ENCODE data around the gene LIFR.
"Not testable (repeated sequence)": the region's sequence is repeated elsewhere in the genome, so short reads cannot be mapped to it uniquely, and the experiment has no call there.

LIFR gene

DNA sequence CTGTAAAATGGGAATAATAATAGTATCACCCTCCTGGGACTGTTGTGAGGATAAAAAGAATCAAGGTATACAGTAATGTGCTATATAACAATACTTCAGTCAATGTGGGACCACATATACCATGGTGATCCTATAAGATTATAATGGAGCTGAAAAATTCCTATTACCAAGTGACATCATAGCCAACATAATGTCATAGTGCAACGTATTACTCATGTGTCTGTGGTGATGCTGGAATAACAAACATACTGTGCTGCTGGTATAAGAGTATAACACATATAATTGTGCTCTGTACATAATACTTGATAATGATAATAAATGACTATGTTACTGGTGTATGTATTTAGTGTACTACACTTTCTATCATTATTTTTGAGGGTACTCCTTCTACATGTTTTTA, 38.1 kb downstream of the LIFR start:
- no peak for DNase-seq (ENCODE audit: low read depth in 2 of 3, low spot score in 1 of 3)

GRCh38 chr5:38516649-38517048, 39.8 kb downstream of the LIFR start:
- not testable (repeated sequence) for DNase-seq (ENCODE audit: low read depth in 2 of 3, low spot score in 1 of 3)

- no peak for DNase-seq (ENCODE audit: low read depth in 2 of 3, low spot score in 1 of 3)
Measured at GRCh38 chr5:38515646-38516045, 40.8 kb downstream of the LIFR start.

GRCh38 chr5:38515092-38515491, 41.4 kb downstream of the LIFR start:
- DNase-seq (ENCODE audit: low read depth in 2 of 3, low spot score in 1 of 3) = no peak

DNA sequence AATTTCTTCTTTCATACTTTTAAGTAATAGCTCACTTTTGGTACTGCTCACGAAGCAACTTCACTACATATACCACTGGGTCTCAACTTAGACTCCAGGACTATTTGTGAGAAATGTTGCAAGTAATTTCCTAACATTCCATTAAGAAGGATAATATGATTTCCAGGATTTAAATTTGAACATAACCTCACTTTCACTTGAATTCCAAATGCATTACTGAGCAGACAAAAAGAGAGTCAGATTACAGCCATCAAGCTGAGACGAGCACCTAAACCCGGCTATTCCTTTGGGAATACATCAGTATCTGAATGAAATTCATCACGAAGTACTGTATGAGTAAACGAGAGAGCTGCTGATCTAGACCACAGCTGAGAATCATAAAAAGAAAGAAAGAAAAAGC, 47.3 kb downstream of the LIFR start:
- DNase-seq (ENCODE audit: low read depth in 2 of 3, low spot score in 1 of 3) = no peak

GRCh38 chr5:38506302-38506701, 50.1 kb downstream of the LIFR start:
- DNase-seq (ENCODE audit: low read depth in 2 of 3, low spot score in 1 of 3) = no peak

- no peak for DNase-seq (ENCODE audit: low read depth in 2 of 3, low spot score in 1 of 3)
Measured at GRCh38 chr5:38500573-38501260, 55.7 kb downstream of the LIFR start.

DNA sequence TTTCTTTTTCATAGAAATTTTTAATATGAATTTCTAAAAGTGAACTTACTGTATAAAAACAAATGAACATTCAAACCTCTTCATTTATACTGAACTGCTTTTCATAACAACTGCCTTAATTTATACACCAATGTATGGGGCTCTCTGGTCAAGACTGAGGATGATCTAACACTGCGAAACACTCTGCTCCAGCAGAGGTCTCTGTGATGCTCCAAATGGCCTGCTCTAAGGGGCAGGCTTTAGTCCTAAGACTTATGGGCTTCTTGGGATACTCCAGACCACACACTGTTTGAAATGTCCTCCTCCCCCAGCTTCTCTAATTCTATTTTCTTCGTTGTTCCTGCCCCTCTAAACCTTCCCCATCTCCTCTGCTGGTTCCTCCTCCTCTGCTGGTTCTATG, 58.5 kb downstream of the LIFR start:
- no peak for DNase-seq (ENCODE audit: low read depth in 2 of 3, low spot score in 1 of 3)

GRCh38 chr5:38494763-38495162, 61.7 kb downstream of the LIFR start:
- DNase-seq (ENCODE audit: low read depth in 2 of 3, low spot score in 1 of 3) = no peak

- DNase-seq (ENCODE audit: low read depth in 2 of 3, low spot score in 1 of 3) = no peak
Measured at GRCh38 chr5:38494175-38494574, 62.3 kb downstream of the LIFR start.

- DNase-seq (ENCODE audit: low read depth in 2 of 3, low spot score in 1 of 3) = no peak
Measured at GRCh38 chr5:38483805-38484398, 72.5 kb downstream of the LIFR start.

- no peak for DNase-seq (ENCODE audit: low read depth in 2 of 3, low spot score in 1 of 3)
Measured at GRCh38 chr5:38479315-38479904, 77.0 kb downstream of the LIFR start.

DNA sequence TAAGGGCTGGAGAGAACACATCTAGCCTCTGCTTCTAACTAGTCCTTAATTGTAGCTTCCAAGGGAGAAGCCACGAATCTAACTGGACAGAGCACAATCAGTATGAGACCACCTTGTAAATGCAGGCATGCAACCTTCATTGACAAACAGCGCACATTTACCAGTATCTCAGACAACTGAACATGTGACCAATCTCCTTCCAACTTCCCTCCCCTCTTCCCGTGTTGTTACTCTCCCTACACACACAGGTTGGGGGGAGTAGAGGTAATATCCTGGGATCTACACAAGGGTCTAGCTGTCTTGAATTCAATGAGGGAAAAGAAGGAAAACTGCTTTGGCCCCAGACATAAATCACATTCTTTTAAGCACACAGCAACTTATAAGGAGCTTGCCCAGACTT, 77.6 kb downstream of the LIFR start:
- no peak for DNase-seq (ENCODE audit: low read depth in 2 of 3, low spot score in 1 of 3)

DNA sequence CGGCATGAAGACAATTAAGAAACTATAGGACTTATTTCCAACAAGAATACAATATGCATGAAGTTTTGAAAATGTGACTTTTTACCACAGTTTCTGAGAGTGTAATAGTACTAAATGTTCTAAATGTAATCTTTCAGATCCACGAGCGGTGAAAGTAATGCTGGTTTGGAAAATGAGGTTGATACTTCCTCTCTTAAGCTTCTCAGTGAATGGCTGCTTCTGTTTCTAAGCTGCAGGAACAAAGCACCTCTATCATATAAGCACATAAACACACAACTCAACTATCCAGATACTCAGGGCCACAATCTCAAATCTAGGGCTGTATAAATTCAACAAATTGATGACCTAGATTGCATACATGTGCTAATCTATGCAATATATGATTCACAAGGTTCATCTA, 78.3 kb downstream of the LIFR start:
- DNase-seq (ENCODE audit: low read depth in 2 of 3, low spot score in 1 of 3) = no peak

- DNase-seq (ENCODE audit: low read depth in 2 of 3, low spot score in 1 of 3) = no peak
Measured at GRCh38 chr5:38473008-38473407, 83.4 kb downstream of the LIFR start.

- DNase-seq (ENCODE audit: low read depth in 2 of 3, low spot score in 1 of 3) = no peak
Measured at GRCh38 chr5:38472541-38472940, 83.9 kb downstream of the LIFR start.

GRCh38 chr5:38471709-38472108, 84.7 kb downstream of the LIFR start:
- DNase-seq (ENCODE audit: low read depth in 2 of 3, low spot score in 1 of 3) = no peak

GRCh38 chr5:38469707-38470267, 86.7 kb downstream of the LIFR start:
- no peak for DNase-seq (ENCODE audit: low read depth in 2 of 3, low spot score in 1 of 3)

DNA sequence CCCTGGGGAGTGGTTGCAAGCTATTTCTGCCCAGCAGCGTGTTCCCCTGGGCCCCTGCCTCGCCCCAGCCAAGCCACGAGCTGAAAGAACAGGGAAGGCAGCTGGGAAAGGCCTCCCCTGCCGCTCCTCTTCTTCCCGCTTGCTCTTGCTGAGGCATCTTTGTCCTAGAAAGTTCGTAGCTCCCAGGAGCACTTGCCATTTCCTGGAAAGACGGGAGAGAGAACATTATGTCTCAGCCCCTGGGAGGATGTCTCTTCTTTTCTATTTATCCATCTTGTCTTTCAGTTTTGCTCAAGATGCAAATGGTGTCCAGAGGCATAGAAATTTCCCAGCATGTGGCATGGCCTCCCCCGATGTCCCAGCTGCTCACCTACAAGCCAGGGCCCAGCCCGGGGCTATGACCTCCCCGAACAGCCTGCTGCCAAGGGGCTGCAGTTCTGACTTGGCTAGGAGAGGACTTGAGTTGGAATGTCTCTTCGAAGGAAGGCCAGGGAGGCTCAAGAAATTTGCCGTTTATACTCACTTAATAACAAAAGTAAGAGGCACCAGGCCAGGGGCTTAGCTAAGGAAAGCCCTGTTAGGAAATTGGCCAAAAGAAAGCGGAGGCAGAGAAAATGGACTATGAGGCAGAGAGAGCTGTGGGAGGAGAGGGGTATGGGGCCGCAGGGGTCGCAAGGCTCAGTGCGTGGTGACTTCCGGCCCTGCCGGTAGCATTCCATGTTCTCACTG, 87.3 kb downstream of the LIFR start:
- DNase-seq (ENCODE audit: low read depth in 2 of 3, low spot score in 1 of 3) = no peak

GRCh38 chr5:38468202-38468673, 88.2 kb downstream of the LIFR start:
- DNase-seq (ENCODE audit: low read depth in 2 of 3, low spot score in 1 of 3) = no peak

DNA sequence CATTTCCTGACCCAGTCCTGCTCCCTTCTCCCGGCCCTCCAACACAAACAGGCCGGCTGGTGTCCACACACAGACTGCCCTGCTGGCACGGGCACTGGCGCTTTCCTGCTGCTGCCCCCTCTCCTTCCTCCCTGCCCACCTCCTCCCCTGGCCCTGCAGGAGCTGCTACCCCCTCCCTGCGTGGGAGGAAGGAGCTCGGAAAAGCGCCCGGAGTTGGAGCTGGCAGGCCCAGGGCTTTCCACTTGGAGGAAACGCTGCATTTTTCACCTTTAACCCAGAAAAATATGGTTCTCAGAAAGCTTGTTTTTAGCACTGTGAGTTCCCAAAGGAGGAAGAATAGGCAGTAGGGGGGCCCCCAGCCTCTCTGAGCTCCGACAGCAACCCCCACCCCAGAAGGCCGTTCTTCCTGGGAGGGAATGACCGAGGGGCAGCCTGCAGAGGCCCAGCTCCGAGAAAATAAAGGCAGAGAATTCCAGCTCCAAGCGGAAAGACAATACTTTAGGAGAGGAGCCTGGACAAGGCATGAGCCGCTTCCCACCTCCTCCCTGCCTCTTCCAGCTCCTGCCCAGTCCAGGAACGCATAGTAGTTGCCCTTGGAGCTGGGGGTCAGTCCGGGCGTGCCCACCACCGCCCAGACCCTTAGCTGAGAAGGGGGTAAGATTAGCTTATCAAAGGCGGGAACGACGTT, 88.9 kb downstream of the LIFR start:
- no peak for DNase-seq (ENCODE audit: low read depth in 2 of 3, low spot score in 1 of 3)

Data from stimulated activated CD4-positive, alpha-beta T cell treated with anti-CD3 and anti-CD28 coated beads, Interleukin-12 subunit alpha, Interleukin-12 subunit beta, amount 100 ng/mL, for 48 hours (primary cell).